Psoas muscle (tissue), 8 donors: ENCODE measurements around the gene ANKRD60. TPM values are rescaled to one million over a fixed set of nuclear protein-coding genes. Genes with fewer than 3 reads are reported as not detected.

Experiments used
- ATAC-seq, 4 donors: fragments of 200-7000 bp; cut with Tn5 transposase; one replicate each; pipeline ENCODE4 v1.9.1; 2020; ENCODE audit warnings: moderate library complexity in 3 of 4, mild to moderate bottlenecking in 2 of 4
- DNase-seq, 2 donors: peaks; one replicate each; pipeline ENCODE4 v3.0.0-alpha.2; 2020
- H3K27ac ChIP-seq: fragments of 200-600 bp; one replicate; pipeline ENCODE4 v1.8.0; 2022
- H3K27me3 ChIP-seq, 3 donors: fragments of 200-600 bp in 1 of 3; one replicate each; pipeline versions ENCODE4 v1.6.1 to v1.8.0; 2013 to 2022; ENCODE audit warnings: low read length in 2 of 3, mild to moderate bottlenecking in 2 of 3, moderate library complexity in 1 of 3; ENCODE audit not compliant: insufficient read depth in 3 of 3
- H3K36me3 ChIP-seq, 2 donors: fragments of 200-600 bp in 1 of 2; one replicate each; pipeline versions ENCODE4 v1.6.1 to v1.8.0; 2013 to 2022; ENCODE audit warnings: low read depth in 1 of 2, mild to moderate bottlenecking in 1 of 2, moderate library complexity in 1 of 2; ENCODE audit not compliant: insufficient read depth in 1 of 2
- H3K4me1 ChIP-seq: fragments of 200-600 bp; one replicate; pipeline ENCODE4 v1.8.0; 2022
- H3K4me3 ChIP-seq: fragments of 200-600 bp; one replicate; pipeline ENCODE4 v1.8.0; 2022; ENCODE audit warnings: mild to moderate bottlenecking
- H3K9me3 ChIP-seq: fragments of 200-600 bp; one replicate; pipeline ENCODE4 v1.8.0; 2022
- WGBS, 3 donors: extraction: QIAGEN DNeasy Blood & Tissue Kit; methylation state at CpG; one replicate each; pipeline versions ENCODE4 v1.1.6 to v1.1.7; 2013; 5-methylcytosine and 5-hydroxymethylcytosine counted together
- intact Hi-C, 2 donors: fragments of 100-400 bp; cut with DNase I; formaldehyde crosslinking; loops; one replicate each; pipeline versions ENCODE4 v1.11.0 to v1.14.2; 2022
- polyA plus RNA-seq, 3 donors: library from polyadenylated mRNA; stranded (reverse); fragments of 200-250 nt; gene quantifications; one replicate each; pipeline ENCODE4 v1.2.3, GENCODE V29; 2013
- total RNA-seq, 4 donors: library from RNA; stranded (reverse); fragmentation: NEBNext Ultra II Directional in 2 of 4; extraction: Animal tissue kit (Norgen Biotek cat#: 25700) in 2 of 4; gene quantifications; one replicate each; pipeline versions ENCODE4 v1.2.1 to v1.2.4, GENCODE V29; 2021 to 2023
- TF ChIP-seq, protein P1 (sequence below): fragments of 200-600 bp; IDR thresholded peaks from one replicate; pipeline ENCODE4 v1.8.0; 2022; ENCODE audit warnings: antibody characterized with exemption
- donor health status: healthy with polysubstance abuse.
- donor health status: DM: no; HTN: no; CAD: no; lungs with moderate emphysema.
- donor health status: Bipolar disorder and iron deficiency.
- donor health status: healthy.
- donor health status: DM: yes; HTN: yes; CAD: no.
- donor health status: DM: no; HTN: no; CAD: no.
- donor health status: DM: no; HTN: no; CAD: no.
- donor health status: DM: yes; HTN: yes; CAD: no.

The ANKRD60 gene
- total and polyA plus RNA-seq, 7 donors: not detected

DNA sequence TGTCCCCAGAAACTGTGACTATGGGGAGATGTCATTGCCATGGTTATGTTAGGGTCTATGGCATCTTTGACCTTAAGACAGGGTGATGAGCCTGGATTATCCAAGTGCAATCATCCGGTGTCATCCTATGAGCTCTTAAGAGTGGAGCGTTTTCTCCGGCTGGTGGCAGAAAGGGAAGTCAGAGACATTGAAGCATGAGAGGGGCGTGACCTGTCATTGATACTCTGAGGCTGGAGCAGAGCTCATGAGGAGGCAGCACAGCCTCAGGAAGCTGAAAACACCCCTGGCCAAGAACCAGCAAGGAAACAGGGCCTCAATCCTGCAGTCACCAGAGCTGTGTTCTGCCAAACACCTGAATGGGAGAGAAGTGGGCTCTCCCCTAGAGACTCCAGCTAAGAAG lies 59.6 kb downstream of the ANKRD60 start:
- Histone ChIP-seq H3K27ac (no peak overlapping the region), H3K9me3 (no peaks in the 10 kb centered on the region), H3K4me3 (no peak overlapping the region), H3K36me3 (no peaks in the 10 kb centered on the region), H3K27me3 (no peaks in the 10 kb centered on the region), H3K4me1 (no peaks in the 10 kb centered on the region)
- DNase-seq (no peak), ATAC-seq (no peak)
- TF ChIP-seq, protein P1, sequence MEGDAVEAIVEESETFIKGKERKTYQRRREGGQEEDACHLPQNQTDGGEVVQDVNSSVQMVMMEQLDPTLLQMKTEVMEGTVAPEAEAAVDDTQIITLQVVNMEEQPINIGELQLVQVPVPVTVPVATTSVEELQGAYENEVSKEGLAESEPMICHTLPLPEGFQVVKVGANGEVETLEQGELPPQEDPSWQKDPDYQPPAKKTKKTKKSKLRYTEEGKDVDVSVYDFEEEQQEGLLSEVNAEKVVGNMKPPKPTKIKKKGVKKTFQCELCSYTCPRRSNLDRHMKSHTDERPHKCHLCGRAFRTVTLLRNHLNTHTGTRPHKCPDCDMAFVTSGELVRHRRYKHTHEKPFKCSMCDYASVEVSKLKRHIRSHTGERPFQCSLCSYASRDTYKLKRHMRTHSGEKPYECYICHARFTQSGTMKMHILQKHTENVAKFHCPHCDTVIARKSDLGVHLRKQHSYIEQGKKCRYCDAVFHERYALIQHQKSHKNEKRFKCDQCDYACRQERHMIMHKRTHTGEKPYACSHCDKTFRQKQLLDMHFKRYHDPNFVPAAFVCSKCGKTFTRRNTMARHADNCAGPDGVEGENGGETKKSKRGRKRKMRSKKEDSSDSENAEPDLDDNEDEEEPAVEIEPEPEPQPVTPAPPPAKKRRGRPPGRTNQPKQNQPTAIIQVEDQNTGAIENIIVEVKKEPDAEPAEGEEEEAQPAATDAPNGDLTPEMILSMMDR: no peak
- WGBS, 3 donors: 75 to 86% (median 79%) methylated on average over 4 of the region's 4 CpGs
- intact Hi-C loops: no loop called here

DNA sequence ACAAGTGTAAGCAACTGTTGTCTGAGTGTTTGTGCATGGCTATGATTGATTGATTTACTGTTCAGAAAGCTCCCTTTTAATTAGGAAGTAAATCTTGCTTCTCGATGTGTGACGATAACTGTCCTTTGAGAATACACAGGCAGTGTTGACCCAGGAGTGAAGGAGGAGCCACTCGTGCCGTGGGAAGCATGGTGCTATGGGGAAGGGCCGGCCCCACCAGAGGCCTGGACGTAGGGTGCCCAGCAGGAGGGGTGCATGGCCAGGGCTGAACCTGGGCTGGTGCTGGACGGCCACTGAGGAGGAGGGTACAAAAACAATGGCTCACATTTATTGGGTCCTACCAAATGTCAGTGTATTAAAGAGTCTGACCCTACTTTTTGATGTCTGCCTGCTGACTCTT lies 60.7 kb downstream of the ANKRD60 start:
- DNase-seq (no peak), ATAC-seq (no peak)
- Histone ChIP-seq H3K27ac (no peak overlapping the region), H3K27me3 (no peaks in the 10 kb centered on the region), H3K4me1 (no peaks in the 10 kb centered on the region), H3K4me3 (no peak overlapping the region), H3K9me3 (no peaks in the 10 kb centered on the region), H3K36me3 (no peaks in the 10 kb centered on the region)
- TF ChIP-seq, protein P1: no peak
- WGBS, 3 donors: 76 to 89% (median 82%) methylated on average over 7 of the region's 7 CpGs
- intact Hi-C loops: no loop called here

Other genes with a start within 250 kb of the ANKRD60 start
- 1 to 10 TPM; 7.1 to 8.5 (median 8.1) TPM for gene RAB22A, start 81.1 kb upstream of the ANKRD60 start, total RNA-seq
- gene RAB22A, start 81.1 kb upstream of the ANKRD60 start, polyA plus RNA-seq: 1 to 10 TPM; 3.6 to 8.1 (median 6.3) TPM
- 10 to 100 TPM; 64.0 to 84.5 (median 77.5) TPM for gene VAPB, start 160.6 kb upstream of the ANKRD60 start, total RNA-seq
- 10 to 100 TPM; 30.7 to 46.5 (median 44.4) TPM for gene VAPB, start 160.6 kb upstream of the ANKRD60 start, polyA plus RNA-seq